ENCODE data around the gene OR2A5.
"Not testable (repeated sequence)": the region's sequence is repeated elsewhere in the genome, so short reads cannot be mapped to it uniquely, and the experiment has no call there.

Gene OR2A5, protein sequence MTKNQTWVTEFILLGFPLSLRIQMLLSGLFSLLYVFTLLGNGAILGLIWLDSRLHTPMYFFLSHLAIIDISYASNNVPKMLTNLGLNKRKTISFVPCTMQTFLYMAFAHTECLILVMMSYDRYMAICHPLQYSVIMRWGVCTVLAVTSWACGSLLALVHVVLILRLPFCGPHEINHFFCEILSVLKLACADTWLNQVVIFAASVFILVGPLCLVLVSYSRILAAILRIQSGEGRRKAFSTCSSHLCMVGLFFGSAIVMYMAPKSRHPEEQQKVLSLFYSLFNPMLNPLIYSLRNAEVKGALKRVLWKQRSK

GRCh38 chr7:144048648-144049047 lies at the start of gene OR2A5:
OR2A5 (plus strand) TSS chr7:144048948; CDS start chr7:144050402, 1,454 bp downstream.
- DNase-seq, result no peak

- no peak for DNase-seq
Observed at GRCh38 chr7:144000020-144000419, 48.7 kb upstream of the OR2A5 start, which contains the start of gene OR6B1. OR6B1 (plus strand) TSS chr7:144000320; CDS start chr7:144003997, 3,677 bp downstream.

GRCh38 chr7:144001543-144001942 lies 47.2 kb upstream of the OR2A5 start:
- peak; percentile 35 for DNase-seq

GRCh38 chr7:144004703-144005102 lies 44.0 kb upstream of the OR2A5 start:
- DNase-seq, result no peak

GRCh38 chr7:144006029-144006691 lies 42.6 kb upstream of the OR2A5 start:
- DNase-seq, result no peak

GRCh38 chr7:144006692-144007042 lies 42.1 kb upstream of the OR2A5 start:
- DNase-seq, result no peak

- DNase-seq, result no peak
Observed at GRCh38 chr7:144009361-144009760, 39.4 kb upstream of the OR2A5 start.

DNA sequence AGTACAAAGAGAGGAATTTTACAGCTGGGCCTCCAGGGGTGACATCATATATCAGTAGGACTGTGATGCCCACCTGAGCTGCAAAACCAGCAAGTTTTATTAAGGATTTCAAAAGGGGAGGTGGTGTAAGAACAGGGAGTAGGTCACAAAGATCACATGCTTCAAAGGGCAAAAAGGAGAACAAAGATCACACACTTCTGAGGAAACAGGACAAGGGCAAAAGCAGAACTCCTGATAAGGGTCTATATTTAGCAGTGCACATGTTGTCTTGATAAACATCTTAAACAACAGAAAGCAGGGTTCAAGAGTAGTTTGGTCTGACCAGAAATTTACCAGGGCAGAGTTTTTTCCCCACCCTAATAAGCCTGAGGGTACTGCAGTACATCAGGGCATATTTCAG lies 38.7 kb upstream of the OR2A5 start:
- not testable (repeated sequence) for DNase-seq

DNA sequence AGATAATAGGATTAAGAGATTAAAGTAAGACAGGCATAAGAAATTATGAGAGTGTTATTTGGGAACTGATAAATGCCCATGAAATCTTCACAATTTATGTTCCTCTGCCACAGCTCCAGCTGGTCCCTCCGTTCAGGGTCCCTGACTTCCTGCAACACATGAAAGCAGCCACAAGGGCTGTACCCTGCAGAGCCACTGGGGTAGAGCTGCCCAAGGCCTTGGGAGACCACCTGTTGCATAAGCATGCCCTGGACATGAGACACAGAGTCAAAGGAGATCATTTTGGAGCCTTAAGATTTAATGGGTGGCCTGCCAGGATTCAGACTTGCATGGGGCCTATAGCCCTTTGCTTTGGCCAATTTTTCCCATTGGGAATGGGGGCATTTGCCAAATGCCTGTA lies 37.9 kb upstream of the OR2A5 start:
- DNase-seq, result not testable (repeated sequence)

DNA sequence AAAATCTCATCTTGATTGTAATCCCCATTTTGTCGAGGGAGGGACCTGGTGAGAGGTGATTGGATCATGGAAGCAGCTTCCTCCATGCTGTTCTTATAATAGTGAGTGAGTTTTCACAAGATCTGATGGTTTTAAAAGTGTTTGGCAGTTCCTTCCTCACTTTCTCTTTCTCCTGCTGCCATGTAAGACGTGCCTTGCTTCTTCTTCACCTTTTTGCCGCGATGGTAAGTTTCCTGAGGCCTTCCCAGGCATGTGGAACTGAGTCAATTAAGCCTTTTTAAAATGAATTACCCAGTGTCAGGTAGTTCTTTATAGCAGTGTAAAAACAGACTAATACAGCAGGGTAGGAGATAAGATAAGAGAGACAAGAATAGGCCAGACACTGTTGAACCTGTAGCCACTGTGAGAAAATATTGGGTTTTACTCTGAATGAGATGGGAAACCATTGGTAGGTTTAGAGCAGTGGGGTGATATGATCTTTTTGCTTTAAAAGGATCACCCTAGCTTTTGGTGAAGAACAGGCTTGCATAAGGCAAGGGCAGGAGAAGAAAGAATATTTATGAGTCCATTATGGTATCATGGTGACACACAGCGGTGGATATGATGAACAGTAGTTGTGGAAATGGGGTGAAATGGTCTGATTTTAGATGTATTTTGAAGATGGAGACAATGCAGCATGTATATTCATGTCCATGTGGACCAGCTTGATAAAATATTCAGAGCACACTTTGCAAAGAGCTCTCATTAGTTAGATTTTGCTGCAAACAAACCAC lies 37.1 kb upstream of the OR2A5 start:
- peak; percentile 23 for DNase-seq

DNA sequence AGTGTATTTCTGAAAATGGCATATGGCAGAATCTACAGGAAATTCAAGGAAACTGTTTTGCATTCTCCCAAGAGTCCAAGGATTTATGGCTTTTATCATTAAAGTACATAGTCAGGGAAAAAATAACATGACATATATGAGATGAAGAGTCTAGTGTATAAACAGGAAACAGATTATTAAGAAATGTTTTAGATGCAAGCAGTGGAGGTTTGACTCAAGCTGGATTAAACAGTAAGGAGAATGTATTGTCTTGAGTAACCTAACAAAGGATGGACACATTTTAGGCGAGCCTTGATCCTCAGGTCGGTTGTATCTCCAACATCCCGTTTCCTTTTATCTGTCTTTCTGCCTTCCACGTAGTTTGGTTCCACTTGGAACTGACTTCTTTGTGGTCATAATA lies 30.7 kb upstream of the OR2A5 start:
- no peak for DNase-seq

DNA sequence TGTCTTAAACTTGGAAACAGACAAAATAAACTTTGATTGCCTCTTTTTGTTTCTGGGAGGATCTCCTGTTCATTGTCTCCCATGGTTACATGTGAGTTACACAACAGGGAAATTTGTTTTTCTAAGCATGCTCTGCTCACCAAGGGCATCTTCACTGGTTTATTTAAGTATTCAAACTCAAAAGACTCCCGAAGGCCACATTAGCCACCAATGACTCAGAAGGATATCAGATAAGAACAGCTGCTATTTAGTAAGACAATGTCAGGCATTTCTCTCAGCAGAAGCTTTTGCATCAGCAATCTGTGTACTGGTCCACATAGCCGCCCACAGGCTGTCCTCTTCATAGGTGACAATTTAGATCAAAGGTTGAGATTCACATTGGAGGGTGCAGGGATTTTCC lies 29.3 kb upstream of the OR2A5 start:
- peak; percentile 85 for DNase-seq

- DNase-seq, result no peak
Observed at GRCh38 chr7:144020340-144020739, 28.4 kb upstream of the OR2A5 start.

GRCh38 chr7:144022169-144022568 lies 26.6 kb upstream of the OR2A5 start:
- DNase-seq, result no peak

DNA sequence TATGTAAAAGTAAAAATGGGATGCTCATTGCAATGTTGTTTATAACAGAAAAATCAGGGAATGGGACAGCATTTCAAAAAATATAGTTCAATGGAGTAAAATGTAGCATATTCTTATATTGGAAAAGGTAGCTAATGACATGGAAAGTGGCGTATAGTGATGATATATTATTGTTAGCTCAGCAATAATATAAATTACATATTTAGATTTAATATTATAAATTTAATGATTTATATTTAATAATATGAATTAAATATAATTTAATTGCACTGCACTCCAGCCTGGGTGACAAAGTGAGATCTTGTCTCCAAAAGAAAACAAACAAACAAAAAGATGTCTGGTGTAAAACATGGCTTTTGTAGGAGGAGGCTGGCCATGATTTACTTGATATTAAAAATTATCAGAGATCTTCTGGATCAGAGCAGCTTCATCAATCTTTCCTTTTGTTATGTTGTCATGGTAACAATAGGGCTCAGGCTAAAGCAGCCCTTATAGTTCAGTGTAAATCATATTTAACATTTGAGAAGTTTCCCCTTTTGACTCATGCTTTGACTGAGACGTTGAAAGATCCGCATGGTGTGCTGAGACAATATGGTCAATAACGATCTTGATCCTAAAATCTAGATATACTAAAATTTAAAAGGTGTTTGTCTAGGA lies 25.4 kb upstream of the OR2A5 start:
- no peak for DNase-seq

DNA sequence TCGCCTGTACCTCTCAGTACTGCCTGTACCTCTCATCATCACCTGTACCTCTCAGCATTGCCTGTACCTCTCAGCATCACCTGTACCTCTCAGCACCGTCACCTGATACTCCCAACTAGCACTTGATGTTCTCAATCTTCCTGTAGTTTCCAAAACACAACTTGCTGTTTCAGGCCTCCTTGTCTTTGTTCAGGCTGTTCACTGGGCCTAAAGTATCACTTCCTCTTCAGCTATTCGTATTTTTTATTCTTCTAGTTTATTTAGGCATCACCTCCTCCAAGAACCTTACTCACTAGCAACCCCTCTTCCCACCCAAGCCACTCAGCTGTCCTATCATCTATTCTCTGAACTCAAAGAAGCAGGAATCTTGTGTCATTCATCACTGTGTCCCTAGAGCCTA lies 24.5 kb upstream of the OR2A5 start:
- DNase-seq, result no peak

DNA sequence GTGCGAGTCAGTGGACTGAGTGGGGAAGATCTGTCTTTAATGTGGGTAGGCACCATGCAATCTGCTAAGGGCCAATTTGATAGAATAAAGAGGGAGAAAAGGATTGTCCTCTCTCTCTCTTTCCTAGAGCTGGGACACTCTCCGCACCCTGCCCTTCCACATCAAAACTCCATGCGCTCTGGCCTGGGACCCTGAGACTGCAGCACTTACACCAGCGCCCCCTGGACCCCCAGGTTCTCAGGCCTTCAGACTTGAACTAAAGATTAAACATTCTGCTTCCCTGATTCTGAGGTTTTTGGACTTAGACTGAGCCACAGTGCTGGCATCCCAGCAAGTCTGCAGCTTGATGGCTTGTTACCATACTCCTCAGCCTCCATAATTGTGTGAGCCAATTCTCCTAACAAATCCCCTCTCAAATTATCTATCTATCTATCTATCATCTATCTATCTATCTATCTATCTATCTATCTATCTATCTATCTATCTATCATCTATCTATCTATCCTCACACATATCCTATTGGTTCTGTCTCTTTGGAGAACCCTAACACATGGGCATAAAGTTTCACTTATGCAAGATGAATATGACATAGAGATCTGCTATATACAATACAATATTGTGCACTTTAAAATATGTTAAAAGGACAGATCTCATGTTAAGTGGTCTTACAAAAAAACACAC lies 22.4 kb upstream of the OR2A5 start:
- no peak for DNase-seq

DNA sequence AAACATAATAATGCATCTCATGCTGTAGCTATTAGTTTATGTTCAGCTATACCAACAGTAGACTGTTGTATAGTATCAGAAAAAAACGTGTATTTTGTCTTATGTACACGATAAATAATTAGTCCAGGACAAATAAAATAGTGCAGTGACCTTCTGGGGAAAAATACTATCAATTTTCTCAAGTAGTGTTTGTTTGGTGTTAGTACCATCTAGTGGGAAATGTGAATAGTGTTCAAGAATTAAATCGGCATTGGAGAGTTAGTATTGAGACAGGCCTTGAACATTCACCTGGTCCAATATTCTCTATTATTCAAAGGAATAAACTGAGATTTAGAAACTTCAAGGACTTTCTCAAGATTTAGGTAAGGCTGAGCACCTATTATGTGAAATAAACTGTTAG lies 21.7 kb upstream of the OR2A5 start:
- peak; percentile 39 for DNase-seq

DNA sequence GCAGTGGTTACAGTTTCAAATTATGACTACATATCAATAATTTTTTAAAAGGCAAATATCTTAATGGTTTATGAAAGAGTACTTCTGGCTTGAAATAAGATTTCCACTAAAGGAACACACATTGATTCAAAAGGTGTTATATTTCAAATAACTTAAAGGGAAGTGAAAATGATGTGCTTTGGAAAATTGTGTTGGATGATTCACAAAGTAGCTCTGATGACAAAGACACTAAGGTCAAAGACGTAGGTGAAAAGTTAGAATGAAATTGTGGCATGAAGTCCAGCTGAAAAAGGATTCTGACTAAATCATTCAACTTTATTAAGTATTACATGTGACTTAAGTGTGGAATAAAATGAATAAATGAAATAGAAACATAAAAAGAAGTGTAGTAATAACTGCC lies 20.8 kb upstream of the OR2A5 start:
- no peak for DNase-seq

GRCh38 chr7:144028547-144028946 lies 20.2 kb upstream of the OR2A5 start:
- DNase-seq, result no peak

GRCh38 chr7:144032516-144032915 lies 16.2 kb upstream of the OR2A5 start:
- DNase-seq, result no peak

GRCh38 chr7:144032985-144033709 lies 15.6 kb upstream of the OR2A5 start:
- DNase-seq, result no peak
